Cerebellar nuclear complex (tissue), 1 donor: ENCODE results near the gene EIF3M.
A peak's percentile ranks its signal among the peaks of the same experiment; 100 is the strongest.
"Not testable (repeated sequence)": the region's sequence is repeated elsewhere in the genome, so short reads cannot be mapped to it uniquely, and the experiment has no call there.

Source experiments
- DNase-seq, 2 experiments: peaks; one replicate each; lab custom pipeline; 2025; lab: John Stamatoyannopoulos, UW

The EIF3M gene

DNA sequence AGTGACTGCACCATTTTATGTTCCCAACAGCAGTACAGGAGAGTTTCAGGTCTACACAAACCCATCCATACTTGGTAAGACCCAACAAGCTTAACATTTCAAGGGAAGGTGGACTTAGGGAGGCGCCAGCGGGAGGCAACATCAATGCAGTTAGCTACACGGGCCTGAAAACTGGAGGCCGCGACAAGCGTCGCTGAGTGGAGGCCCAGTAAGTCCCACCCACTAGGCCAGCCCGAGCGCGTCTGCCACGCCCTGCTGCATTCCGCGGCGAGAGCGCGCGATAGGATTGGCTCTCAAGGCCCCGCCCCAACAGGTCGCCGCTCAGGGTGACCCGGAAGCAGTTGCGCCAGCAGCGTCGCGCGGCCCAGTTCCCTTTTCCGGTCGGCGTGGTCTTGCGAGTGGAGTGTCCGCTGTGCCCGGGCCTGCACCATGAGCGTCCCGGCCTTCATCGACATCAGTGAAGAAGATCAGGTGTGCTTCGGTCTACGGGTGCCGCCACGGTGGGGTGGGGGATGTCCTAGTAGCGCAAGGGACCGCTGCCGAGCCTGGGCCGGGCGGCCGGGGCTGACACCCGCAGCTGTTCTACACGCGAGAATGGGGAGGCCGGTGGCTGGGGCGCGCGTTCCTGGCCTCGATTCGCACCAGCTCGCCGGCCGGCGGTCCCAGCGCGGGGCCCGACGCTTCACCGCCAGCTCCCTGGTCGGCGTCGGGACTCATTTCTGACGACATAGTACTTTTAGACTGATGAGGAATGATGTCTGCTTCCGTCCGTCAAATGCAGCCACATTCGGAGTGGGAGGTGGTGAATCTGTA lies at the start of gene EIF3M:
EIF3M (plus strand) TSS at position 373 of the 813 bp plus-strand sequence; CDS start at position 430, 57 bp downstream.
- peak; percentile 82 to 90 for DNase-seq

DNA sequence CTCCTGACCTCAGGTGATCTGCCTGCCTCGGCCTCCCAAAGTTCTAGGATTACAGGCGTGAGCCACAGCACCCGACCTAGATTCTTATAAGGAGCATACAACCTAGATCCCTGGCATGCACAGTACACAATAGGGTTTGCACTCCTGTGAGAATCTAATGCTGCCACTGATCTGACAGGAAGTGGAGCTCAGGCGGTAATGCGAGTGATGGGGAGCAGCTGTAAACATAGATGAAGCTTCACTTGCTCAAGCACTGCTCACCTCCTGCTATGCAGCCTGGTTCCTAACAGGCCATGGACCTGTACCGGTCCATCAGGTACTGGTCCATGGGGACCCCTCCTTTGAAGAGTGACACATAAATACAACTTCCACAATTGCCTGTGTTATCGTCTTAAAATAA lies 44.8 kb upstream of the EIF3M start:
- no peak for DNase-seq

DNA sequence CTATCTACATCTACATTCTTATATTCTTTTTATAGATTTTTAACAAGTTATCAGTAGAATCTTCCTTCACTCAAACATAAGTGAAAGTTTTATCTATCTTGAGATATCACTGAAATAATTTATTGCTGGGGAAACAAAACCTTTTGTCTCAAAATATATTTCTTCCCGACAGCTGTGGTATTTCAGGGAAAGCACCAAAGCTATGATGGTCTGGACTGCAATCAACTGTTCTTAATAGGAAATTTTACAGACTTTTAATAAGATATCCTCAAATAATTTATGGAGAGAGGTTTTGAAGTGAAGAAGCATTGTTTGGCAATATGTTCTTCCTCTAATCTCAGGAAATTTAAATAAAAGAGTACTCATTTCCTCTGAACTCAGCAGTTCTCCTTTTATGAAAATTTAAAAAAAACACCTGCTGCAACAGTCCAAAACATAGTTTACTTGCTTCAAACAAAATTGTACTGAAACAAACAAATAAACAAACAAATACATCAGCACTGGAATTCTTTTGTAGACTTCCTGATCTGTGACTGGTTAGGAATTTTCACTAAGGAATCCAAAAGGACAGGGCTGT lies 33.9 kb upstream of the EIF3M start:
- DNase-seq = no peak

DNA sequence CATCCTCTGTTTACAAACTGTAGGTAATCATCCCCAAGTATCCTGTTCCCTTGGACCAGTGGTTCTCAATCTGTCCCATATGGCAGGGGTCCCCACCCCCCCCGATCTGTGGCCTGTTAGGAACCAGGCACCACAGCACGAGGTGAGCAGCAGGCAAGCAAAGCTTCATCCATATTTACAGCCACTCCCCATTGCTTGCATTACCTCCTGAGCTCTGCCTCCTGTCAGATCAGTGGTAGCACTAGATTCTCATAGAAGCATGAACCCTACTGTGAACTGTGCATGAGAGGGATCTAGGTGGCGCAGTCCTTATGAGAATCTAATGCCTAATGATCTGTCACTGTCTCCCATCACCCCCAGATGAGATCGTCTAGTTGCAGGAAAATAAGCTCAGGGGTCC lies 33.4 kb upstream of the EIF3M start:
- DNase-seq = no peak

DNA sequence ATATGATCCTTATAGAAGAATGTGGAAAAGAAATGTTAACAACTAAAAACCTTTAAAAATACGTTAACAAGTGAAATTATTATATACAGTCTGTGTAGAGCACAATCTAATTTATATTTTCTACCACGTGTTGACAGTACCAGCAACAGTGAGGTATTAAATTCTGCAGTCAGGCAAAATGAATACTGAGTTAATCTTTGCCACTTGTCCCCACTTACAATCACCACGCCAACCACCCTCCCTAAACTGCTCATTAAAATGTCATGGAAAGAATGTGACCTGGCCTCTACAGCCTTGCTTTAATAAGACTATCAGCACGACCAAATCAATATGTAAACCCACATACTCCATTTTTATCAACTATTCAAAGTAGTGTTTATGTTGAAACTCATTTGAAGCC lies 28.5 kb upstream of the EIF3M start:
- DNase-seq = no peak

DNA sequence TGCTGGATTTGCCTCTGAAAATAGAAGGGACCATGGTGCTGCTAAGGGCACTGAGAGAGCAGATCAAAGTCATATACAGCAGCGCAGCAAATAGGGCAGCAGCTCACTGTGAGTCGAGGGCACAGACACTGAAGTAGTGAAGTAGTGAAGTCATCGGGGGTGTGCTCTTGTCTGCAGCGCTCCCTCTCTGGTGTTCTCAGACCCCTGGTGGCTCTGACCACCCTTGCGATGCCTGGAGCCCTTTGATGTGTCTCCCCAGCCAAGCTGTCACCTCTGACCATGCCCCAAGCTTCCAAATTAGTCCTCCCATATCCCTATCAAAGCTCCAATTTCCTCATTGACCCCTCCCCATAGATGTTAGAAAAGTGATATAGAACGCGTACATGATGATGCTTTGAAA lies 27.7 kb upstream of the EIF3M start:
- no peak for DNase-seq

DNA sequence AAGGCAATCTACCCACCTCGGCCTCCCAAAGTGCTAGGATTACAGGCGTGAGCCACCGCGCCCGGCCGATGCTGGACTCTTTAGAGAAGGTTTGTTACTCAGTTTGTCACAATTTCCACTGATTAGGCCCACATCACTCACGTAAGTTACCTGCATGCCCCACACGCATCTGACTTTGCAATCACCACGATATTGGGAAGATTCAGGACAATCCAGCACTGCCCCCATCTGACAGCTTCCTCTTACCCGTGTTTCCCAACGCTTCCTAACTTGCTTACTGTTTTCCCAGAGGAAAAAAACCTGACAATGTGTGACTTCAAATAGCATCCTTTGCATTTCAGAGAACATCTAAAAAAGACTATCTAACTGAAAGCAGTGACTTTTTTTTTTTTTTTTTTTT lies 21.8 kb upstream of the EIF3M start:
- DNase-seq = no peak

DNA sequence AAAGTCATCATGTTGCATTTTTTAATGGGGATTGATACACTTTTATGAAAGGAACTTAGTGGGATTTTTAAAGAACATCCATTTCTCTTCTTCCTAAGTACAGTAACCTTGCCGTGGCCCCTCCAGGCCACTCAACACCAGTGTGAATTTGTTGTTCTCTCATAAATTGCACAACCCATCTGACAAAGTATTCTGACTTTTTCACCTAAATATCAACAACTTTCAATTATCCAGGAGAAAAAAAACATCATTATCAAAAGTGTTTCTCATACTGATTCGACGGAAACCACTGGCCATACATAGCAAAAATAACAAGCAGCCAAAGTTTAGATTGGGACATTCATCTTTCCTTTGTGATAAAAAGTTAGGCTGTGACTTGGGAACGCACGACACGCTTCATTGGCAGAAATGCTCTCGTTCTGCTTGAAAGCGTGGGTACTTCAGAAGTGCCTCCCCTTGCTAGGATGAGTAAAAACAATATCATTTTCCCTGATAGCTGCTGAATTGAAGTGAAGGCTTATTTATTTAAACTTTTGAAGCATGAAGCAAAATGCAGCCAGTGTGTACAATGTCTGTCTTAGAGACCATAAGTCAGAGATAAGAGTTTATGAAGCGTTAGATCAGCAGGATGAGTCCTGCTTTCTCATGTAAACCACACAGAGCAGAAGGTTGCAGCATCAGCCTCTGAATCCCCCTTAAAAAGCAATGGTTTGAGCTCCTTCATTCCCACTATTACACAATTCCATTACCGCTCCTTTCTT lies 20.6 kb upstream of the EIF3M start:
- no peak for DNase-seq

DNA sequence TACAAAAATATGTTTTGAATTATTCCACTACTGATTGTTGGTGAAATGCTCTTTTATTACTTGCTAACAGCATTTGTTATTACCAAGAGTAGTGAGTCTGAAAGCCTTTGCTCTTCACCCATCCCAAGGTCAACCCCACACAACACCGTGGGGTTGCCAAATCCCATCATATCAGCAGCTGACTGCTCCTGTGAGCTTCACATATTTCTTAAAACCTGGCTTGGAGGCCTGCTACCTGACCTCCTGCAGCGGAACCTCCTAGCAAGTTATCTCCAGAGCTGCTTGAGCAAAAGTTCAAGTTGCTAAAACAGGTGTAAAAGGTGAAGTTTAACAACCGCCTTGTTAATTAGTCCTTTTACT lies 20.1 kb upstream of the EIF3M start:
- no peak for DNase-seq

DNA sequence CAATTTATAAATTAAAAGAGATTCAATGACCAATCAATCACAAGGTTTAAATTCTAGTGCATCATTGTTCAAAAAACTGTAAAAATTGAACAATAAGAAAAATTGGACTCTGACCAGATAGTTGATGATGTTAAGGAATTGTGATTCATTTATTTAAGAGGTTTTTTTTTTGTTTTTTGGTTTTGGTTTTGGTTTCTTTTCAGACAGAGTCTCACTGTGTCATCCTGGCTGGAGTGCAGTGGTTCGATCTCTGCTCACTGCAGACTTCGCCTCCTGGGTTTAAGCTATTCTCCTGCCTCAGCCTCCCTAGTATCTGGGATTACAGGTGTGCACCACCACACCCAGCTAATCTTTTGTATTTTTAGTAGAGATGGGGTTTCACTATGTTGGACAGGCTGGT lies 17.1 kb upstream of the EIF3M start:
- DNase-seq = no peak

DNA sequence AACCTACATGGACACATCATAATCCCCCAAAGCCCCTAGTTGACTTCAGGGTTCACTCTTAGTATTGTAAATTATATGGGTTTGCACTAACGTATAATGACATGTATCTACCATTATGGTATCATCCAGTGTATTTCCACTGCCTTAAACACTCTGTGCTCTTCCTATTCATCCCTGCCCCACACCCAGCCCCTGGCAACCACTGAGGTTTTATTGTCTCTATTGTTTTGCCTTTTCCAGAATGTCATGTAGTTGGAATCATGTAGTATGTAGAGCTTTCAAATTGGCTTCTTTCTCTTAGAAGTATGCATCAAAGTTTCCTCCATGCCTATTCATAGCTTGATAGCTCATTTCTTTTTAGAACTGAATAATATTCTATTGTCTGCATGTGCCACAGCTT lies 16.5 kb upstream of the EIF3M start:
- no peak for DNase-seq

DNA sequence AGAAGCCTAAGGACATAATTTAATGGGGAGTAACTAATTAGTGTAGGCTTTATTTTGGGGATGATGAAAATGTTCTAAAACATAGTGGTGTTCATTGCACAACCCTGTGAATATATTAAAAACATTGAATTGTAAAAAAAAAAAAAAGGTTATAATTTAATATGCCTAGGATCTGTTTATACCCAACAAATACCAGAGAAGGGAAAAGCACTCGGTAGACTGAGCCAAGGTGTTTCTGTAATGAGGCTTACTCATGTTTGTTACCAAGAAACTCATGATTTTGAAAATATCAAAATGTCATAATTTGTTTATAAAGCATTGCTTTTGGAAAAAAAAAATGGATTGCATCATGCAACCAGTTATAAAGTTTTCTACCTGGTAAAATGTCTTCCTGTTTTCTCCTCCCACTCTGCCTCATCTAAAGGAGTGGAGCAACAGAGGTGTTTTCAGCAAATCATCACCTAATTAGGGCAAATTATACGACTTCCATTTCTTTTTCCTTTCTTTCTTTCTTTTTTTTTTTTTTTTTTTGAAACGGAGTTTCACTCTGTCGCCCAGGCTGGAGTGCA lies 14.2 kb upstream of the EIF3M start:
- DNase-seq = no peak

DNA sequence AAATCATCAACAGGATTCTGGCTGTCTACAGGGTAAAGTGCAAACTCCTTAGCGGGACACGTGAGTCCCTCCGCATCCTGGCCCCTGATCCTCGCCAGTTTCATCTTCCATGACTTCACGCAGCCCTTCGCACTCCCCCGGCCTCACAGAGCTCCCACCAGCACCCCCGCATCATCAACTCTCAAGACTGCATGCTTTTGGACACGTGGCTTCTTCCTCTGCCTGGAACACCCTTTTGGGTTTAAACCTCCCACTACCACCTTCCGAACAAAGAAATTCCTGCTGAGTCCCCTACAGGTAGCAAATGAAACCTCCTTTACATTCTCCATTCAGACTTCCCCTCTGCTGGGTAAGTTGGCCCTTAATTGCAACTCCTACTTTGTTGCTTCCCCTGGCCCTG lies 12.6 kb upstream of the EIF3M start:
- no peak for DNase-seq

DNA sequence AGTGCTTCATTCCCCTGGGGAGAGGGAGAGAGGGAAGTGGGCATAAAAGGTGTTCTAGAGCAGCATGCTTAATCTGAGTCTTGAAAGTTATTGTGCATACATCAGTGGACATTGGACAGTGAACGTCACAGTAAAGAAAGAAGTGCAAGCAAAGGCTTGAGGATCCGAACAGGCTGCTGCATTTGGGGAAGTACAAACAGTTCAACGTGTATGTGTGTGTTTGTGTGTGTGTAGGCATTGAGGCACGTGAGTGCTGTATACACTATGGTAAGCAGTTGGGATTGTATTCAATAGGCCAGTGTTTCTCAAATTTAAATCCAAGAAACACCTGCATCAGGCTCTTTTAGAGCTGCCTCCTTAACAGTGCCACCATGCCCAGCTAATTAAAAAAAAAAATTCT lies 10.4 kb upstream of the EIF3M start:
- no peak for DNase-seq

DNA sequence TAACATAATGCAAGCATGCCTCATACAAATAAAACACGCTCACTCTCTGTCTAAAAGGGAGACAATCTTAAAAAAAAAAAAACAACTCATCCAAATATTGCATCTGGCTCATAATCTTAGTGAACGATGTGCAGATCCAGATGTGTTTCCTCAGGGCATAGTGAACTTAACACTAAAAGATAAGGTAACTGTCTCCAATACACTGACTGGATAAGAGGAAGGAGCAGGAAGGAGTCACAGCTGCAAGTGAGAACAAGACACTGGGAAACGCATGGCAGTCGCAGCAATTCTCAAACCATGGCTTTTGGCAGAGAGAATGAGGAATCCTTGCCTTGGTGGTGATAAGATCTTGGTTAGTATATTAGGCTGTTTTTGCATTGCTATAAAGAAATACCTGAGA lies 9.2 kb upstream of the EIF3M start:
- no peak for DNase-seq

DNA sequence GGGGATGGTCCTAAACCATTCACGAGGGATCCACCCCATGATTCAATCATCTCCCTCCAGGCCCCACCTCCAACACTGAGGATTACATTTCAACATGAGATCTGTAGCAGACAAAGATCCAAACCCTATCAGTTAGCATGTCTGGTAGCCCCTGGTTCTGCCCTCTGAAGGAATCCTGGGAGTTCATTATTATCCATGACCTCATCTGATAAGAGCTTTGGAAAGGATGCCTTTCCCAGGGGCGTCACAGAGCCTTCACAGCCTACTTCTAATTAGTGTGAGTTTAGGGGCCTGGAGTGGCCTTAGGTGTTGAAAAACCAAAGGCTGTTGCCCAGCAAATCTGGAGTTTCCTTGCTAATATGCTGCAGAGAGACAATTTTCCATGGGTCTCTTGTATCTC lies 8.6 kb upstream of the EIF3M start:
- no peak for DNase-seq

DNA sequence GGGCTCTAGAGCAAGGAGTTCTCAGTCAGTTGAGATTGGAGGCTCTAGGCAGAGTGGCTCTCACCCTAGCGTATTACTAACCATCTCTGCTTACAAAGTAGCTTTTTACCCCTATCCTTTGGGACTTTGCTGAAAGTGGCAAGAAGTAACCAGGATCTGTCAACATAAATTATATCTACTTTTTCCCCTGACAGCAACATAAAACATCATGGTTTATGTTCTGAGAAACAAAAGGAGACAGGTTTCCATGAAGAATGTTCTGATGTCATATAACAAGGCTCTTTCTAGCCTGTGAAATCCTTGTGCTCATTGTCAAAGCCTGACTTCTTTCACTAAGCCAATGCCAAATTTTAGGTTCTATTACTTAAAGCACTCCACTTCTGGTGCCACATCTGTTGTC lies 7.2 kb upstream of the EIF3M start:
- DNase-seq = no peak

DNA sequence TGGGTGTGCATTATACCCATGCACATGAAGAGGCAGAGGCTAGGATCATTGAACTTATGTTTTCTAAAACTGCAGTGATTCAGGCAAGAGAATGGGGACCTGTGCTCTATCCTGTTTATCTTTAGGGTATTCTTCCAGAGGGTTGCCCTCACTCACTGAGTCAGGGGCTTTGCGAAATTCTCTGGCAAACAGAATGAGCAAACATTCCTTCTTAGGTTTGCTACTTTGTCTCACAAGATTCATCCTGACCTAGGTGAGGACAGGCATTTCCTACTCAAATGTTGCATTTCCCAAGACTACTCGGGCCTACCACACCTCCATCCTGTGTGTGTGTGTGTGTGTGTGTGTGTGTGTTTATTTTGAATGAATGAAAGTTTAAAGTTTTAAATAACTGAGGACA lies 2.7 kb upstream of the EIF3M start:
- DNase-seq = no peak

DNA sequence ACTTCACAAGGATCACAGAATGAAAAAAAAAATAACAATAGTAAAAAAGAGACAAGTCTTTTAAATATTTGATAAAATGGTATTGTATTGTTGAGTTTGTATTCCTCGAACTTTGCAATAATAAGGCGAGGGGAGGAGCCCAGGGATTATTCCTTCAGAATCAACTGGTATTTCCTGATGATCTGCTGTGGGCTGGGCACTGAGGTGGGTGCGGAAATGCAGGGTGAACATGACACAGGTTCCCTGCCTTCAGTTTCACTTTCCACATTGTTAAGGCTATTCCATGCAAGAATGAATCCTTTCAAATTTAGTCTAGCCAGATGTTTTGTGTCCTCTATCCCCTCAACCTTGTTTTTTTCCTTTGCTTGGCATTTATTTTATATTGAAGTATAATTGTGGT lies 2.1 kb upstream of the EIF3M start:
- no peak for DNase-seq

DNA sequence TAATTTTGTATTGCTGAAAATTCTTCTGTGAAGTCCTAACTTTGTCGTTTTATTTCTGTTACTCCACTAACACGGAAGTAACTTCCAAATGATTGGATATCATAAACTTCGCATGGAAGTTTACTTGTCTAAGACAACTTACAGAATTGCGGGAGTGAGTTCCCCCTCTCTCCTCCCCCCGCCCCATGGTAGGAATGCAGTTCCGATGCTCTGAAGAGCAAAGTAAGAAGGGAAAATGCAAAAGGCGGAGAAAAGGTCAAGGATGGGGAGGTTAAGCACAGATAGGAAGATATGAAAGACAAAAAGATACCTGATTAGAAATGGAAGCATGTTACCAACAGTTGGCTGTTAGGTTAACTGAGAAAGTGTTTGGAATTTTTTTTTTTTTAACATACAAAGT lies 1.3 kb downstream of the EIF3M start:
- no peak for DNase-seq

DNA sequence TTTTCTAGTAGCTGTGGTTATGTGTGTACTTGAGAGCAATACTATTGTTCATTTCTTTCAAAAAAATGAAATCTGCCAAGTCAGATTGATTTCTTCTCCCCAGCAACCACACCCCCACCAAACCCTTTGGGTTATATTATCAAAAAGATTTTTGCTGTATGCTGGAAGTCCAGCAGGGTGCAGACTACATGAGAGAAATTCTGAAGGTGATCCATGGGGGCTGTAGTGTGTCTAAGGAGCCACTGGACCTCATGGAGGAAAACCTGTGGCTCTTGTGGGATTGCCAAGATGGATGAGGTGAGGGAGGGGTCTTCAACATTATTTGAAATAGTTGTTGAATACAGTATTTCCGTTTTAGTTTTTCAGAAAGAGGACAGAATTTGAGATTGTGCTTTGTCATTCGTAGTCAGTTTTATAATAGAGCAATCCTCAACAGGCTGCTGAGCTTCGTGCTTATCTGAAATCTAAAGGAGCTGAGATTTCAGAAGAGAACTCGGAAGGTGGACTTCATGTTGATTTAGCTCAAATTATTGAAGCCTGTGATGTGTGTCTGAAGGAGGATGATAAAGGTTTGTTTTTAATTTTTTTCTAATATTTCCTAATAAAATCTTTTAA lies 3.1 kb downstream of the EIF3M start:
- DNase-seq = no peak

DNA sequence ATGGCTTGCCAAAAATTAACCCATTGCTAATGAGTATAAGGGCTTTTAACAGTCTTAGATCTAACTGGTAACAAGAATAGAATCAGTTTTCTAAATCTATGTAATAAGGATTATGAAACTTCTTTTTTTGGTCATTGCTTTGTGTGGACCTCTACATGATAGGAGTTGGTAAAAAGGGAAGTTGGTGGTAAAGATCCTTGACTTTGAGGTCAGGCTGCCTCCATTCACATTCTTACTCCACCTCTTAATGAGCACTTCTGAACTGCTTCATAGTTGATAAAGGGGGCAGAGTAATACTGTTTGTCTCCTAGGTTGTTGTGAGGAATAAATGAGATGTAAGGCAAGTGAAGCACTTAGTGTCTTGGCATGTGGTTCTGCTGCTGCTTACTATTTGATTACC lies 10.6 kb downstream of the EIF3M start:
- no peak for DNase-seq

DNA sequence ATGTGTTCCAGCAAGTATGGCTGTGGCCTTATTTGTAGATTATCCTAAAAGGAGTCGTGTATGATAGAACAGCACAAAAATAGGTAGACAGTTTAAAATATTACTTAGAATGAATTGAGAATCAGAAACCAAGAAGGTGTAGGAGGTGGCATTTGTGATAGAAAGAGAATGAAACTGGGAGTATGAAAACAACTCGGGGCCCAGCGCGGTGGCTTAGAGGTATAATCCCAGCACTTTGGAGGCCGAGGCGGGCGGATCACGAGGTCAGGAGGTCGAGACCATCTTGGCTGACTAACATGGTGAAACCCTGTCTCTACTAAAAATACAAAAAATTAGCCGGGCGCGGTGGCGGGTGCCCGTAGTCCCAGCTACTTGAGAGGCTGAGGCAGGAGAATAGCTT lies 12.5 kb downstream of the EIF3M start:
- not testable (repeated sequence) for DNase-seq
